GM12892 (cell line): ENCODE measurements around the gene MPRIP.

ENCODE experiments used
- POLR2A ChIP-seq: IDR thresholded peaks from 2 replicates; pipeline ENCODE4 v1.6.1; 2011; ENCODE audit warnings: low read depth, low read length, control low read depth
- POLR2AphosphoS5 ChIP-seq: IDR thresholded peaks from 2 replicates; pipeline ENCODE4 v1.6.1; 2011; ENCODE audit warnings: low read depth, low read length, control low read depth
- TAF1 ChIP-seq: IDR thresholded peaks from 2 replicates; pipeline ENCODE4 v1.6.1; 2011; ENCODE audit warnings: low read depth, mild to moderate bottlenecking, control low read depth, low read length, borderline replicate concordance

DNA sequence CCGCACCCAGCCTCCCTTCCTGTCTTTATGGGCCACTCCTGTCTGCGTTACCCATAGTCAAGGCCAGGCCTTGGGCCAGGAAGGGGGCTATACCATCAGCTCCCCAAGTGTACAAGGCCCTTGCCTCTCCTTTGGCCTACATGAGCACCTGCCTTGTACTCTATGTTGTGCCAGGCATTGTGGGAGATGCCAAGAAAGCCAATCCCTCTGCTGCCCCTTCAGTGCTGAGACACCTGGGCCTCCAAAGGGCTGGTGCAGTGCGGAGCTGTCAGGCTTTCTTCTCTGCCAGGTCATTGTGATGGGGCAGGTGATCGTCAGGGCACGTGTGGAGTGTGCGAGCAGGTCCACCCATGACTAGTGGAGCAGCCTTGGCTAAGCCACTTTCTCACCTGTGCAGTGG lies 59.9 kb downstream of the MPRIP start:
- TF ChIP-seq POLR2A (no peak), TAF1 (no peak), POLR2AphosphoS5 (no peak)
